ENCODE data around the gene ZNF789.

DNA sequence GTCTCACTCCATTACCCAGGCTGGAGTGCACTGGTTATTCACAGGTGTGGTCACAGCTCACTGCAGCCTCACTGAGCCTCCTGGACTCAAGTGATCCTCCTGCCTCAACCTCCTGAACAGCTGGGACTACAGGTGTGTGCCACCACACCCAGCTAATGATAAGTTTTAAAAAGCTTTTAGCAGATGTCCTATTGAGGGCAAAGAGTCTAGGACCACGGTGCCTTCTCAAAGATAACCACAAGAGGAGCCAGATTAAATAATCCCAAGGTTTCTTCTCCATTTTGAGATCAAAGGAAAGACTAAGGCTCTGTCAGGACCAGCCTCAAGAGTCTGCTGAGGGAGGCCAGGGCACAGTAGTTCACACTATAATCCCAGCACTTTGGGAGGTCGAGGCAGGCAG is 11.5 kb upstream of the ZNF789 start:
- peak; percentile 16; the same call in 1 of the 2 replicates for TF ChIP-seq CTCF (IDR thresholded peaks at IDR 0.05; ENCODE audit: low read length)
- TF ChIP-seq EZH2 (IDR thresholded peaks at IDR 0.05; ENCODE audit: borderline replicate concordance, low read length), result no peak

All from OCI-LY1 (cell line).